Epithelial cell of proximal tubule (primary cell): ENCODE data around the gene GNB1. TPM values are rescaled to one million over a fixed set of nuclear protein-coding genes. Genes with fewer than 3 reads are reported as not detected.
A peak's percentile ranks its signal among the peaks of the same experiment; 100 is the strongest.
"Not testable (repeated sequence)": the region's sequence is repeated elsewhere in the genome, so short reads cannot be mapped to it uniquely, and the experiment has no call there.

Experiments
- DNase-seq: peaks from one replicate; pipeline ENCODE4 v3.0.0-alpha.2; 2011; ENCODE audit warnings: low read depth
- H3K4me3 ChIP-seq: 2 replicates; pipeline ENCODE4 v1.5.1; 2011; ENCODE audit warnings: low read depth, mild to moderate bottlenecking, low read length
- total RNA-seq: library from RNA; depleted of rRNA; stranded (reverse); fragments of >200 nt; gene quantifications from 2 replicates; pipeline ENCODE4 v1.2.3, GENCODE V29; 2015
- TF ChIP-seq, protein P1 (sequence below): conservative IDR thresholded peaks from 2 replicates; pipeline ENCODE4 v1.5.1; 2012; ENCODE audit warnings: low read depth, mild to moderate bottlenecking, low read length

The GNB1 gene
- total RNA-seq, 1 donor from 2014 or later: 200 TPM

DNA sequence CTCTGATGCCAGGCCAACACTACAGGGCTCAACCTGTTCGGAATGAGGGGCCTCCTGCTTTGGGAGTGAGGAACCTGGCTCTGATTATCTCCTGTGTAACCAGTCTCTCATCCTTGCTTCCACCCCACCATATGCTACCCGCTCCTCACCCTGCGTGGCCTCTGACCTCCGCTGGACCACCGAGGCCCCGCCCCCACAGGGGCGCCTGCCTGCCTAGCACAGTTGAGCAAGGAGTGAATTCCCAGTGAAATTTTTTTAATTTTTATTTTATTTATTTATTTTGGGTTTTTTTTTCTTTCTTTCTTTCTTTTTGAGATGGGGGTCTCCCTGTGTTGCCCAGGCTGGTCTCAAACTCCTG lies 1.9 kb upstream of the GNB1 start:
- H3K4me3 ChIP-seq: no peak overlapping the region
- TF ChIP-seq, protein P1, sequence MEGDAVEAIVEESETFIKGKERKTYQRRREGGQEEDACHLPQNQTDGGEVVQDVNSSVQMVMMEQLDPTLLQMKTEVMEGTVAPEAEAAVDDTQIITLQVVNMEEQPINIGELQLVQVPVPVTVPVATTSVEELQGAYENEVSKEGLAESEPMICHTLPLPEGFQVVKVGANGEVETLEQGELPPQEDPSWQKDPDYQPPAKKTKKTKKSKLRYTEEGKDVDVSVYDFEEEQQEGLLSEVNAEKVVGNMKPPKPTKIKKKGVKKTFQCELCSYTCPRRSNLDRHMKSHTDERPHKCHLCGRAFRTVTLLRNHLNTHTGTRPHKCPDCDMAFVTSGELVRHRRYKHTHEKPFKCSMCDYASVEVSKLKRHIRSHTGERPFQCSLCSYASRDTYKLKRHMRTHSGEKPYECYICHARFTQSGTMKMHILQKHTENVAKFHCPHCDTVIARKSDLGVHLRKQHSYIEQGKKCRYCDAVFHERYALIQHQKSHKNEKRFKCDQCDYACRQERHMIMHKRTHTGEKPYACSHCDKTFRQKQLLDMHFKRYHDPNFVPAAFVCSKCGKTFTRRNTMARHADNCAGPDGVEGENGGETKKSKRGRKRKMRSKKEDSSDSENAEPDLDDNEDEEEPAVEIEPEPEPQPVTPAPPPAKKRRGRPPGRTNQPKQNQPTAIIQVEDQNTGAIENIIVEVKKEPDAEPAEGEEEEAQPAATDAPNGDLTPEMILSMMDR: no peak
- no peak for DNase-seq

DNA sequence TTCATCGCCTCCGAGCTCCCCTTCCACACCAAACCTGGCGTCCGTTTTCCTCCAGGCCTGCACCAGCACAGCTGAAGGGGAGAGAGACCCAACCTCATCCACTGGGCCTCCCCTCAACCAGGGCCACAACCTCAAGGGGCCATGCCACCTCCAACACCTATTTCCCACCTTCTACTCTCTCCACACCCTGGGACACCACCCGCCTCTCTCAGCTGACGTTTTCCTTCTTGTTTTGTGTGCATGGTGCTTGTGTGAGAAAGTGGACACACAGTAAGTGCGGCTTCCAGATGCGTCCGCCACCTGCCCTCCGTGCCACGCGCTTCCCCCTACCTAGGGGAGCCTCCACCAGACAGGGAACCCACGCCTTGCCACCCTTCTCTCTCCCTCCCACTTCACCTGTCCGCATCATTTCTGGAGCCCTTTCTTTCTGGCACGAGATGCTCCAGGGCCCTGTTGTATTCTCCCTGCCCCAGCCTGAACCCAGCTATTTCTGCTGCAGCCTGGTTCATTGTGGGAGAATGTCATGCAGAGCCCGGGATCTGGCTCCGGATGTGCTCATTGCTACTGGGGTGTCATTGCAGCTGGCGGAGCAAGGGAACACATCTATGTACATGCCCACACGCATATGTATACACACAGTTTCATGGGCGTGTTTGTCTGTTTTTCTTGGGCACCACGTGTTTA lies 1.3 kb upstream of the GNB1 start:
- DNase-seq: no peak
- H3K4me3 ChIP-seq: peak overlapping the region; percentile 88
- TF ChIP-seq, protein P1: no peak

DNA sequence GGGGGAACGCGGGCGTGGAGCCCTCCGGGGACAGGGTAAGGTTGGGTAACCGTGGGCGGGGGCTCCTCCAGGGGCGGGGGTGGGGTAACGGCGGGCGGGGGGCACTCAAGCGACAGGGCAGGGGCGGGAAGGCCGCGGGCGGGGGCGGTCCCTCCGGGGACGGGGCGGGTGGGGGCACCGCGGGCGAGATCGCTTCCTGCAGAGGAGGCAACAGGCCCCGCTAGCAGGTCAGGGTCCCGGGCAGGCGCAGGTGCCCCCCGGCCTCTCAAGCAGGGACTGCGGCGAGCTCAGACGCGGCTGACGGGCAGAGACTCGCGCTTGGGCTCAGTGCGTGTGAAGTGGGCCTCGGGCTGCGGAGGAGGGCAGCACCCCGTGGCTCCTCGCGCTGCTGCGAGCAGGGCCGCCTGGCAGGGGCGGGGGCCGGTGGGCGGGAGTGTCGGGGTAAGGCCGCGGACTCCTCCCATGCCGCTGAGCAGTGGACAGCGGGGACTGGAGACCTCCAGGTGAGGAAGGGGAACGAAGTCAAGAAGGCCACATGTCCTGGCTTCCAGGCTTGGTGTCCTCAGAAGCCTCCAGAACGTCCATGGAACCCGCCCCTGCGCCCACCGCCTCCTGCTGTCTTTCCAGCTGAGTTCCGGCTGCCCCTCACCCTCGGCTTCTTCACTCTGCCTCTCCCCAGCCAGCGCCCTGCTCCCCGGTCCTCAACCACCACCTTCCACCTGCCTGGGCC lies 627 bp upstream of the GNB1 start:
- DNase-seq: no peak

DNA sequence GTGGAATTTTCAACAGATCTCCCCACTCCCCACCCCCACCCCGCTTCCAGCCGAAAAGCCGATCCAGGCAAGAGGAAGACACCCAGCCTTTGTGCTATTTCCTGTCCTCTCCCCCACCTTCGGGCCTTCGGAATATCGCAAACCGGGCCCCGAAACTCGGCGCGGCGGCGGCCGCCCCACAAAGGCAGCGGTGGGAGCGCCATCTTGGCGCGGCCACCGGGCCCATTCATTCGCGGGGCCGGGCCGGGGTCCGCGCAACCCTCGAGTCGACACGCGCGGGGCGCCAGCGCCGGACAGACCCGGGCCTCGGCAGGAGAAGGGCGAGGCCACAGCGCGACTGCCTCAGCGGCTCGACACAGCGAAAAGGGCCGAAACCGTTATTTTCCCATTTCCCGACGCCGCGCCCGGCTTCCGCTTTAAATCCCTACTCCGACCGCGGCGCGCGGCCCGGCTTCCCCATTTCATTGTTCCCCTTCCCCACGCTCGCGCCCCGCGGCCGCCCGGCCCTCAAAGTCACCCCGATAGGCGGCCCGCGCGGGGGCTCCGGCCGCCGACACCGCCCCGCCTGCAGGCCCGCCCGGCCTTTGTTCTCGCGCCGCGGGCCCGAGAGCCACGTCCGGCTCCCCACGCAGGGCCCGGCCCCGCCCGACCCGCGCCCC lies 911 bp downstream of the GNB1 start:
- TF ChIP-seq, protein P1: no peak
- no peak for DNase-seq
- peak overlapping the region; percentile 88 for H3K4me3 ChIP-seq

More for the DNA sequence above, 627 bp upstream of the GNB1 start:
- TF ChIP-seq, protein P1: no peak
- peak overlapping the region; percentile 88 for H3K4me3 ChIP-seq

DNA sequence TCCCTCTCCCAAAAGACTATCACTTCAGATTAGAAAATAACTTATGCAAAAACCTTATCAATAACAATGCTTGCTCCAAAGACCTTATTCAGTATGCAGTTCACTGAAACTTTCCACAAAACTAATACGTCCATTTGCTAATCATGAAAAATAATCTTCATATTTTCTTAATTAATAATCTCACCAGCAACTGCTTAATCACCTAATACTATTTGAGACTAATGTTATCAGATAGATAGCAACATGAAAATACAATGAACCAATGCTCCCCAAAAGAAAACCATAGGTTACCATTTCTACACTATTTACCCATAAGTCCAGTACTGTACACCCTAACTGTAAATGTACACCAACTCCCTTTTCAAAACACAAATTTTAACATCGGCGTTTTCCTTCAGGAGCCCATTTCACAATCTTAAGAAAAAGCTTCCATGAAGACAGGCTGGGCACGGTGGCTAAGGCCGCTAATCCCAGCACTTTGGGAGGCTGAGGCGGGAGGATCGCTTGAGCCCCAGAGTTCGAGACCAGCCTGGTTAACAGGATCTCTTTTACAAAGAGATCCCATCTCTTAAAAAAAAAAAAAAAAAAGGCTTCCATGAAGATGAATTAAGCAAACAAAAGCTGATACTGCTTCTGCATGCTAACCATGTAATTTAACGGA lies 1.7 kb downstream of the GNB1 start:
- DNase-seq: no peak
- H3K4me3 ChIP-seq: peak overlapping the region; percentile 88
- TF ChIP-seq, protein P1: no peak

DNA sequence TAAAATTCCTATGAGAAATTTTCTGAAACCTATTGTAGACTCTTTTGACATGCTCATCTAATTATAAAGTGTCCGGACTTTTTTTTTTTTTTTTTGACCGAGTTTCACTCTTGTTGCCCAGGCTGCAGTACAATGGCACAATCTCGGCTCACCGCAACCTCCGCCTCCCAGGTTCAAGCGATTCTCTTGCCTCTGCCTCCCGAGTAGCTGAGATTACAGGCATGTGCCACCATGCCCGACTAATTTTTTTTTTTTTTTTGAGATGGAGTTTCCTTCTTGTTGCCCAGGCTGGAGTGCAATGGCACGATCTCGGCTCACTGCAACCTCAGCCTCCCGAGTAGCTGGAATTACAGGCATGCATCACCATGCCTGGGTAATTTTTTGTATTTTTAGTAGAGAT lies 7.0 kb downstream of the GNB1 start:
- DNase-seq, H3K4me3 ChIP-seq: not testable (repeated sequence)

DNA sequence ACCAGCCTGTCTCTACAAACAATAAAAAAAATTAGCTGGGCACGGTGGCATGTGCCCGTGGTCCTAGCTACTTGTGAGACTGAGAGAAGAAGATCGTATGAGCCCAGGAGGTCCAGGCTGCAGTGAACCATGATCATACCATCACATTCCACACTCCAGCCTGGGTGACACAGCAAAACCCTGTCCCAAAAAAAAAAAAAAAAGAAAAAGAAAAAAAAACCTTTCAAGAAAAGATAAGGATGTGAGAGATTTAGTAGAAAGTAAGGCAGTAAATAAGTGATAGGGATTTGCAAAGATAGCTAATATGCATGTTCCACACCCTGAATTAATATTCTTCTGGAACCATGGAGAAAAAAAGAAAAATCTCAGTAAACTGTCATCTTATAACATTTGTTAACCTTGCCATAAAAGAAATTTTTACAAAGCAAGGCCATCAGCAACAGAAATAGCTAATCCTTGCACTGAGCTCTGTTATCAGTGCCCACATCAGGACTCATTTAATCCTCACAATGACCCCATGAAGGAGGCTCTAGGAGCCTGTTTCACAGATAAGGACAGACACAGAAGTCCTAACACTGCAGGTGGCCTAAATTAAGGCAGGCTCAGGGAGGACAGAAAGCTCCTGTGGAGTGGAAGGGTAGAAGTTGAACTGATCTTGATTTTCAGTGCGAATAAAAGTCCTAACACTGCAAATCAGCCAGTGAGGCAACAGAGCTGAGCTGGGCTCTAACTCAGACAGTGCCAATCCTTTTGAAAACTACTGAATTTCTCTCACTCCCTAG lies 7.6 kb downstream of the GNB1 start:
- no peak for DNase-seq
- H3K4me3 ChIP-seq: no peak overlapping the region
- TF ChIP-seq, protein P1: no peak
